Keratinocyte (primary cell): ENCODE data around the gene BOD1L1.

Source experiments
- CTCF ChIP-seq, 3 experiments: IDR thresholded peaks in 1 of 3; conservative IDR thresholded peaks in 1 of 3; optimal IDR thresholded peaks in 1 of 3; 2 replicates in 2 of 3; 3 replicates in 1 of 3; pipeline versions ENCODE3 to v1.5.1; 2011; ENCODE audit warnings: low read length in 3 of 3, mild to moderate bottlenecking in 3 of 3, moderate library complexity in 2 of 3, control low read depth in 1 of 3, inconsistent platforms in 1 of 3; ENCODE audit not compliant: insufficient read depth in 2 of 3; ENCODE audit errors: extremely low read depth in 1 of 3
- EZH2 ChIP-seq: IDR thresholded peaks from one replicate; pipeline ENCODE4 v1.6.1; 2012; ENCODE audit warnings: inconsistent platforms, mild to moderate bottlenecking, low read length, moderate library complexity

- peak; percentile 29 to 71 (median 66) for TF ChIP-seq CTCF (optimal IDR thresholded peaks at IDR 0.05 in 1 of 3, IDR thresholded peaks at IDR 0.05 in 1 of 3, conservative IDR thresholded peaks at IDR 0.05 in 1 of 3; ENCODE audit: extremely low read depth in 1 of 3, insufficient read depth in 2 of 3, low read length in 3 of 3)
- TF ChIP-seq EZH2 = no peak
Observed at GRCh38 chr4:13627606-13628311, at the start of gene BOD1L1.
